ENCODE data around the gene TEAD3.

The TEAD3 gene

GRCh38 chr6:35483490-35483889 lies 13.4 kb downstream of the TEAD3 start:
- intact Hi-C loops (cut with DNase I), result no loop called here
- no peak for DNase-seq

GRCh38 chr6:35483062-35483461 lies 13.8 kb downstream of the TEAD3 start:
- no peak for DNase-seq
- intact Hi-C loops (cut with DNase I), result no loop called here

GRCh38 chr6:35481226-35481625 lies 15.7 kb downstream of the TEAD3 start:
- DNase-seq, result no peak
- intact Hi-C loops (cut with DNase I), result no loop called here

- DNase-seq, result no peak
- intact Hi-C loops (cut with DNase I), result no loop called here
These were observed 16.7 kb downstream of the TEAD3 start for GRCh38 chr6:35480176-35480575.

GRCh38 chr6:35478259-35478658 lies 18.6 kb downstream of the TEAD3 start:
- intact Hi-C loops (cut with DNase I), result no loop called here
- no peak for DNase-seq

- no peak for DNase-seq
- intact Hi-C loops (cut with DNase I), result no loop called here
These were observed 19.2 kb downstream of the TEAD3 start for GRCh38 chr6:35477551-35478179.

- intact Hi-C loops (cut with DNase I), result no loop called here
- no peak for DNase-seq
These were observed 19.9 kb downstream of the TEAD3 start for GRCh38 chr6:35477028-35477427.

- intact Hi-C loops (cut with DNase I), result no loop called here
- no peak for DNase-seq
These were observed 20.9 kb downstream of the TEAD3 start for GRCh38 chr6:35476004-35476403.

GRCh38 chr6:35475573-35475972 lies 21.3 kb downstream of the TEAD3 start:
- DNase-seq, result no peak

GRCh38 chr6:35474942-35475570 lies 21.8 kb downstream of the TEAD3 start:
- no peak for DNase-seq
- intact Hi-C loops (cut with DNase I), result no loop called here

More at GRCh38 chr6:35475573-35475972, 21.3 kb downstream of the TEAD3 start:
- intact Hi-C loops (cut with DNase I), result no loop called here

GRCh38 chr6:35474131-35474941 lies 22.5 kb downstream of the TEAD3 start:
- intact Hi-C loops (cut with DNase I), result no loop called here
- no peak for DNase-seq

- no peak for DNase-seq
- intact Hi-C loops (cut with DNase I), result no loop called here
These were observed 23.1 kb downstream of the TEAD3 start for GRCh38 chr6:35473850-35474130.

- DNase-seq, result no peak
- intact Hi-C loops (cut with DNase I), result no loop called here
These were observed 23.6 kb downstream of the TEAD3 start for GRCh38 chr6:35473075-35473849.

GRCh38 chr6:35471836-35472345 lies 25.0 kb downstream of the TEAD3 start:
- intact Hi-C loops (cut with DNase I), result no loop called here

GRCh38 chr6:35470663-35471120 lies 26.2 kb downstream of the TEAD3 start:
- intact Hi-C loops (cut with DNase I), result no loop called here
- DNase-seq, result peak in 1 of 42 donors; percentile 19

More at GRCh38 chr6:35471836-35472345, 25.0 kb downstream of the TEAD3 start:
- no peak for DNase-seq

- intact Hi-C loops (cut with DNase I), result no loop called here
- no peak for DNase-seq
These were observed 26.9 kb downstream of the TEAD3 start for GRCh38 chr6:35469751-35470662.

- intact Hi-C loops (cut with DNase I), result loop anchor here (1.0 kb wide), 1 partner anchor 127 kb away; the partner anchor contains the start of gene PPARD
- DNase-seq, result peak in 9 of 42 donors; percentile 18 to 71 (median 42)
These were observed 27.7 kb downstream of the TEAD3 start for GRCh38 chr6:35468980-35469750.

Measured in head of caudate nucleus (tissue), 42 donors.